ENCODE results near the gene ARMC10. TPM values are rescaled to one million over a fixed set of nuclear protein-coding genes. Genes with fewer than 3 reads are reported as not detected.

The ARMC10 gene
- total RNA-seq, 1 experiment from 2014 or later: 66.0 TPM

DNA sequence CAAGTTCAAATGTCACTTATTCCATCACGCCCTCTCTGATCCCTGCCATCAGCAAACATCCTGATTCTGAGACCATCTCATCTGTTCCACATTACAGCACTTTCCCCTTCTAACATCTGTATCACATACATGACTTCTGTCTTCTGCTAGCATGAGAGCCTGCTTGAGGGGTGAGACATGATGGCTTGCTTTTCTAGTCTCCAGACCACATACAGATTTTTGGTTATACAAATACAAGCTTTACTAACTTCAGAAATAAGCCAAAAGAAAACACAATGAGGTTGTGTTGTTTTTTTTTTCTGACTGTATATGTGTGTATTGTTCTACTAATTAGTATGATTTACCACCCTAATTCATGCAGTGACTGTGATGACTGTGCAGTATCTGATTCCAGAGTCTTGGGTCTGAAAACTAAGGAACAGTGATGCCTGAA lies 39.7 kb downstream of the ARMC10 start:
- no peak overlapping the region for H3K4me3 ChIP-seq
- no peaks in the 10 kb centered on the region for H4K20me1 ChIP-seq (ENCODE audit: insufficient read depth)
- TF ChIP-seq EZH2 (IDR thresholded peaks at IDR 0.05; ENCODE audit: low read depth): no peak
- TF ChIP-seq, protein P1, sequence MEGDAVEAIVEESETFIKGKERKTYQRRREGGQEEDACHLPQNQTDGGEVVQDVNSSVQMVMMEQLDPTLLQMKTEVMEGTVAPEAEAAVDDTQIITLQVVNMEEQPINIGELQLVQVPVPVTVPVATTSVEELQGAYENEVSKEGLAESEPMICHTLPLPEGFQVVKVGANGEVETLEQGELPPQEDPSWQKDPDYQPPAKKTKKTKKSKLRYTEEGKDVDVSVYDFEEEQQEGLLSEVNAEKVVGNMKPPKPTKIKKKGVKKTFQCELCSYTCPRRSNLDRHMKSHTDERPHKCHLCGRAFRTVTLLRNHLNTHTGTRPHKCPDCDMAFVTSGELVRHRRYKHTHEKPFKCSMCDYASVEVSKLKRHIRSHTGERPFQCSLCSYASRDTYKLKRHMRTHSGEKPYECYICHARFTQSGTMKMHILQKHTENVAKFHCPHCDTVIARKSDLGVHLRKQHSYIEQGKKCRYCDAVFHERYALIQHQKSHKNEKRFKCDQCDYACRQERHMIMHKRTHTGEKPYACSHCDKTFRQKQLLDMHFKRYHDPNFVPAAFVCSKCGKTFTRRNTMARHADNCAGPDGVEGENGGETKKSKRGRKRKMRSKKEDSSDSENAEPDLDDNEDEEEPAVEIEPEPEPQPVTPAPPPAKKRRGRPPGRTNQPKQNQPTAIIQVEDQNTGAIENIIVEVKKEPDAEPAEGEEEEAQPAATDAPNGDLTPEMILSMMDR (conservative IDR thresholded peaks at IDR 0.05): no peak
- H3K79me2 ChIP-seq (ENCODE audit: low read depth): no peaks in the 10 kb centered on the region
- H2AFZ ChIP-seq: no peak overlapping the region
- no peak for DNase-seq
- H3K9me2 ChIP-seq (ENCODE audit: insufficient read depth): no peaks in the 10 kb centered on the region
- no peak overlapping the region for H3K4me2 ChIP-seq
- H3K9me3 ChIP-seq (ENCODE audit: insufficient read depth, low read depth): peaks cover 6% of the 10 kb centered on the region; the same call in 1 of the 2 replicates
- H3K4me1 ChIP-seq (replicated peaks; ENCODE audit: insufficient read depth): peaks cover 5% of the 10 kb centered on the region
- CTCF ChIA-PET: no interaction called here
- POLR2A ChIA-PET (ENCODE audit: unreplicated experiment): no interaction called here
- H3K27ac ChIP-seq: no peak overlapping the region
- H3K27me3 ChIP-seq (ENCODE audit: insufficient read depth, low read depth): no peaks in the 10 kb centered on the region
- peaks cover 13% of the 10 kb centered on the region; the same call in 1 of the 2 replicates for H3F3A ChIP-seq (ENCODE audit: insufficient read depth, low read depth)
- no peaks in the 10 kb centered on the region for H3K36me3 ChIP-seq (ENCODE audit: low read depth)
- BruUV-seq (replicated peaks): no TSS peak
- intact Hi-C loops (cut with micrococcal nuclease; ENCODE audit: unreplicated experiment): no loop called here

DNA sequence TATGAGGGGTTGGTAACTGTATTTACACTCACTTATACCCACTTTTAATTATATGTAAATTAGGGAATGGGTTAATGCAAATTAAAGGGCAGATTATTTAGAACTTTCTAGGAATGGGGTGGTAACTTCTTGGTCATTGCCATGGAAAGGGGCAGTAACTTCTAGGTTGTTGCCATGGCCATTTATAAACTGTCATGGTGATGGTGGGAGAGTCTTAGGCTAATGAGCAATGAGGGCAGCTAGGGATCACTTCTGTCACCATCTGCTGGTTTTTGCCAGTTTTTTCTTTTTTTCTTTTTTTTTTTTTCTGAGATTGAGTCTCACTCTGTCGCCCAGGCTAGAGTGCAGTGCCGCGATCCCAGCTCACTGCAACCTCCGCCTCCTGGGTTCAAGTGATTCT lies 40.8 kb downstream of the ARMC10 start:
- Histone ChIP-seq H3K27ac (no peak overlapping the region), H3K27me3 (ENCODE audit: insufficient read depth, low read depth) (no peaks in the 10 kb centered on the region), H3K36me3 (ENCODE audit: low read depth) (peaks cover 3% of the 10 kb centered on the region; the same call in 1 of the 2 replicates), H2AFZ (no peak overlapping the region), H3K4me3 (no peak overlapping the region), H3K4me2 (no peak overlapping the region), H3K4me1 (replicated peaks; ENCODE audit: insufficient read depth) (peaks cover 5% of the 10 kb centered on the region), H4K20me1 (ENCODE audit: insufficient read depth) (no peaks in the 10 kb centered on the region), H3F3A (ENCODE audit: insufficient read depth, low read depth) (peaks cover 13% of the 10 kb centered on the region; the same call in 1 of the 2 replicates), H3K9me3 (ENCODE audit: insufficient read depth, low read depth) (peaks cover 6% of the 10 kb centered on the region; the same call in 1 of the 2 replicates), H3K9me2 (ENCODE audit: insufficient read depth) (no peaks in the 10 kb centered on the region), H3K79me2 (ENCODE audit: low read depth) (no peaks in the 10 kb centered on the region)
- ChIA-PET POLR2A (ENCODE audit: unreplicated experiment) (no interaction called here), CTCF (no interaction called here)
- intact Hi-C loops (cut with micrococcal nuclease; ENCODE audit: unreplicated experiment): no loop called here
- no peak for TF ChIP-seq EZH2 (IDR thresholded peaks at IDR 0.05; ENCODE audit: low read depth)
- TF ChIP-seq, protein P1 (conservative IDR thresholded peaks at IDR 0.05): no peak
- BruUV-seq (replicated peaks): no TSS peak
- DNase-seq: no peak

DNA sequence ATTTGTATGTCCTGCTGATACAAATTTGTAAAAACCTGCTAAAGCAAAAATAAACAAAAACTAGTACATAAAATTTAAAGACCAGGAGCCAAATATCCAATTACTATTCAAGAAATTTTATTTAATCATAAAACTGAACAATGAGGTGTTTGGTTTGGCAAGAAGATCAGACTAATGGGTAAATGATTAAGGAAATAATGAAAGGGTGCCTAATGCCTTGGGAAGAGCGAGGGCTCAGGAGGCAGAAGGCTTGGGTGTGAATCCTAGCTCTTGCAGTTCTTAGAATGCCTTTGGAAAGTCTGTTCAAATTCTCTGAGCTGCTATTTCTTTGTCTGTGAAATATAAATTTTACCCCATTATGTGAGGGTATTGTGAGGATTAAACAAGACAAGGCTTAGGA lies 41.6 kb downstream of the ARMC10 start:
- H3K4me1 ChIP-seq (replicated peaks; ENCODE audit: insufficient read depth): peaks cover 5% of the 10 kb centered on the region
- ChIA-PET CTCF (no interaction called here), POLR2A (ENCODE audit: unreplicated experiment) (no interaction called here)
- H3K27ac ChIP-seq: no peak overlapping the region
- no TSS peak for BruUV-seq (replicated peaks)
- TF ChIP-seq, protein P1 (conservative IDR thresholded peaks at IDR 0.05): no peak
- TF ChIP-seq EZH2 (IDR thresholded peaks at IDR 0.05; ENCODE audit: low read depth): no peak
- H3K4me2 ChIP-seq: no peak overlapping the region
- H3K27me3 ChIP-seq (ENCODE audit: insufficient read depth, low read depth): no peaks in the 10 kb centered on the region
- H4K20me1 ChIP-seq (ENCODE audit: insufficient read depth): no peaks in the 10 kb centered on the region
- H3K79me2 ChIP-seq (ENCODE audit: low read depth): no peaks in the 10 kb centered on the region
- H3K9me3 ChIP-seq (ENCODE audit: insufficient read depth, low read depth): peaks cover 6% of the 10 kb centered on the region; the same call in 1 of the 2 replicates
- no peak overlapping the region for H2AFZ ChIP-seq
- DNase-seq: no peak
- H3K4me3 ChIP-seq: no peak overlapping the region
- peaks cover 3% of the 10 kb centered on the region; the same call in 1 of the 2 replicates for H3K36me3 ChIP-seq (ENCODE audit: low read depth)
- intact Hi-C loops (cut with micrococcal nuclease; ENCODE audit: unreplicated experiment): no loop called here
- peaks cover 13% of the 10 kb centered on the region; the same call in 1 of the 2 replicates for H3F3A ChIP-seq (ENCODE audit: insufficient read depth, low read depth)
- no peaks in the 10 kb centered on the region for H3K9me2 ChIP-seq (ENCODE audit: insufficient read depth)
